GM12878 (cell line): ENCODE measurements around the gene SLC15A4. TPM values are rescaled to one million over a fixed set of nuclear protein-coding genes. Genes with fewer than 3 reads are reported as not detected.

Source experiments
- CHD1 ChIP-seq: IDR thresholded peaks from 2 replicates; pipeline ENCODE4 v1.6.1; 2012; ENCODE audit warnings: low read depth, low read length, improper control_type of control experiment
- CREB1 ChIP-seq: IDR thresholded peaks from 2 replicates; pipeline ENCODE4 v1.6.1; 2012; ENCODE audit warnings: low read depth, mild to moderate bottlenecking, inconsistent platforms
- DPF2 ChIP-seq: fragments of 450-650 bp; IDR thresholded peaks from 2 replicates; pipeline ENCODE4 v1.6.1; 2017; ENCODE audit warnings: mild to moderate bottlenecking
- FOS ChIP-seq: IDR thresholded peaks from 3 replicates; pipeline ENCODE4 v1.6.1; 2011; ENCODE audit warnings: borderline replicate concordance; ENCODE audit not compliant: insufficient read length; ENCODE audit errors: extremely low read depth
- FOXM1 ChIP-seq: IDR thresholded peaks from 2 replicates; pipeline ENCODE4 v1.6.1; 2012; ENCODE audit warnings: low read depth, mild to moderate bottlenecking, inconsistent platforms, low read length, moderate library complexity
- KDM1A ChIP-seq: fragments of 200-600 bp; sonication (generic); IDR thresholded peaks from 2 replicates; pipeline ENCODE4 v1.6.1; 2016; ENCODE audit warnings: borderline replicate concordance
- MAX ChIP-seq: IDR thresholded peaks from 2 replicates; pipeline ENCODE4 v1.6.1; 2012; ENCODE audit warnings: low read depth, low read length, improper control_type of control experiment
- MEF2A ChIP-seq: IDR thresholded peaks from 2 replicates; pipeline ENCODE4 v1.6.1; 2011; ENCODE audit warnings: low read depth, mild to moderate bottlenecking, low read length, moderate library complexity; ENCODE audit not compliant: insufficient read depth
- NR2F1 ChIP-seq: fragments of 450-650 bp; conservative IDR thresholded peaks from 2 replicates; pipeline ENCODE4 v1.6.1; 2017; ENCODE audit warnings: mild to moderate bottlenecking
- NRF1 ChIP-seq: conservative IDR thresholded peaks from 2 replicates; pipeline ENCODE4 v1.6.1; 2011; ENCODE audit warnings: mild to moderate bottlenecking, low read depth, low read length, improper control_type of control experiment
- PML ChIP-seq: IDR thresholded peaks from 2 replicates; pipeline ENCODE4 v1.6.1; 2012; ENCODE audit warnings: low read length, inconsistent platforms
- RAD51 ChIP-seq: fragments of 450-650 bp; IDR thresholded peaks from 2 replicates; pipeline ENCODE4 v1.6.1; 2016; ENCODE audit warnings: moderate library complexity, mild to moderate bottlenecking, inconsistent platforms
- RB1 ChIP-seq: fragments of 450-650 bp; formaldehyde crosslinking; IDR thresholded peaks from 2 replicates; pipeline ENCODE4 v1.6.1; 2017; ENCODE audit warnings: mild to moderate bottlenecking, borderline replicate concordance
- REST ChIP-seq: IDR thresholded peaks from 2 replicates; pipeline ENCODE4 v1.6.1; 2012; ENCODE audit warnings: mild to moderate bottlenecking, low read depth, low read length
- TCF12 ChIP-seq: IDR thresholded peaks from 2 replicates; pipeline ENCODE4 v1.6.1; 2011; ENCODE audit warnings: low read depth, mild to moderate bottlenecking, low read length
- TCF3 ChIP-seq: IDR thresholded peaks from 2 replicates; pipeline ENCODE4 v1.6.1; 2012; ENCODE audit warnings: low read depth, mild to moderate bottlenecking, low read length, borderline replicate concordance; ENCODE audit not compliant: insufficient read depth
- TCF7 ChIP-seq: IDR thresholded peaks from 2 replicates; pipeline ENCODE4 v1.6.1; 2014; ENCODE audit warnings: antibody characterized with exemption, borderline replicate concordance
- polyA plus RNA-seq, 11 experiments: library from polyadenylated mRNA; depleted of rRNA in 4 of 11; unstranded in 6 of 11; stranded (reverse) in 5 of 11; fragments of >200 nt; fragmentation: Nextera tagmentation in 4 of 11; fragmentation: Illumina TruSeq in 1 of 11; extraction: Ambion mirVana in 4 of 11; extraction: Trizol in 1 of 11; gene quantifications; 1 replicate in 1 of 11; 2 replicates in 10 of 11; pipeline versions ENCODE4 v1.2.1 to v1.2.3, GENCODE V29; 2011 to 2016; ENCODE audit warnings: inconsistent platforms in 2 of 11, missing spikeins in 2 of 11, low read depth in 1 of 11
- total RNA-seq, 4 experiments: library from RNA; depleted of rRNA in 3 of 4; stranded (reverse); fragments of >200 nt in 3 of 4; fragmentation: Illumina TruSeq in 1 of 4; extraction: Trizol in 1 of 4; gene quantifications; 2 replicates each; pipeline versions ENCODE4 v1.2.1 to v1.2.3, GENCODE V29; 2013 to 2021
- TF ChIP-seq, protein P1 (sequence below): fragments of 450-650 bp; IDR thresholded peaks from 2 replicates; pipeline ENCODE4 v1.6.1; 2014; ENCODE audit warnings: mild to moderate bottlenecking
- TF ChIP-seq, protein P2 (sequence below): IDR thresholded peaks from 2 replicates; pipeline ENCODE4 v1.6.1; 2011; ENCODE audit warnings: low read depth, low read length, improper control_type of control experiment, borderline replicate concordance

Gene SLC15A4
- total and polyA plus RNA-seq, 10 of the 15 experiments (the other 5 are each of a cell fraction or from before 2014, with no cell fraction given) = 12.7 to 257 (median 36.6) TPM

DNA sequence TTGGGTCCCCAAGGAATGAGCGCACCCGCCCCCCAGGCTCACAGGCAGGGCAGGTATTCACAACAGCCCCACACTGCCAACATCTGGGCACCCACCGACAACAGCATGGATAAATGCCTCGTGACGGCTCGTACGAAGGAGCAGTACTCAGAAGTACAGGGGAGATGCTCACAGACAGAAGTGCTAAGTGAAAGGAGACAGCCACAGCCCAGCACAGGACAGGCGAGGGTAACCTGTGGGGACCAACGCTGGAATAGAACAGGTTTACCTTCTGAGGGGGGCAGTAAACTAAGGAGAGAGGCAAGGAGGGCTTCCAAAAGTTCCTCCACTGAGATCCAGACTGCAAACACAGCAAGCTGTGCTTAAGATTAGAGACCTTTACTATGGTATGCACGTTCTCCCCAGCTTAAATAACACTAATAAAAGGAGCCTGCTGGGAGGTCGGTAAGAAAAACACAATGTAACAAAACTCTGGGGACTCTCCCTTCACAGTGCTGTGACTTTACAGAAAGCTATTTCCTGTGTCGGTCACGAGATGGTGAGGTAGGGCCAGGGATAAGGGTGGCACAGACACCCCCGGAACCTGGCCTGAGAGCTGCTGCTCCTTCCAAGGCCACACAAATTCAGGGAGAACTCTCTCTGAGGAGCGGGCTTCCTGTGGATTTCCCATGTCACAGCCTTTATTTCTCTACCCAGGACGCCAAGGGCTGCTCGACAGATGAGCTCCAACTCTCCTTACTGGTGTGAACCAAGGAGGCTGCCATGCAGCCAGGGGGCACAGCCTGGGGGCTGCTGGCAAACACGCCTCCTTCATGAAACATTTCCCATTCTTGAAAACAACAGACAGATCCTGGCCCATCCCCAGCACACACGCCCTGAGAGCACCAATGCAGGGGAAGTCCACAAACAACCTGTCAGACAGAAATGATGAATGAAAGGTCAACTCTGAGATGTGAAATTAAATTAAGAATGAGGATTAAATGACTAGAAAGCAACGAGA lies 26.3 kb downstream of the SLC15A4 start (continued):
- TF ChIP-seq REST (no peak), DPF2 (peak; percentile 82), CREB1 (peak; percentile 21; the same call in 1 of the 2 replicates), KDM1A (no peak), TCF3 (no peak), PML (no peak; the same call in 1 of the 2 replicates), NR2F1 (peak; percentile 84), MAX (no peak; the same call in 1 of the 2 replicates), TCF12 (peak; percentile 33; the same call in 1 of the 2 replicates), NRF1 (no peak), CHD1 (no peak), FOS (no peak), MEF2A (0 out of 2 replicates have a peak, but pooled peaks have one; percentile 7), RB1 (no peak), FOXM1 (no peak; the same call in none of the 2 replicates), TCF7 (no peak), RAD51 (peak; percentile 61)
- TF ChIP-seq, protein P1, sequence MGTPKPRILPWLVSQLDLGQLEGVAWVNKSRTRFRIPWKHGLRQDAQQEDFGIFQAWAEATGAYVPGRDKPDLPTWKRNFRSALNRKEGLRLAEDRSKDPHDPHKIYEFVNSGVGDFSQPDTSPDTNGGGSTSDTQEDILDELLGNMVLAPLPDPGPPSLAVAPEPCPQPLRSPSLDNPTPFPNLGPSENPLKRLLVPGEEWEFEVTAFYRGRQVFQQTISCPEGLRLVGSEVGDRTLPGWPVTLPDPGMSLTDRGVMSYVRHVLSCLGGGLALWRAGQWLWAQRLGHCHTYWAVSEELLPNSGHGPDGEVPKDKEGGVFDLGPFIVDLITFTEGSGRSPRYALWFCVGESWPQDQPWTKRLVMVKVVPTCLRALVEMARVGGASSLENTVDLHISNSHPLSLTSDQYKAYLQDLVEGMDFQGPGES = no peak
- TF ChIP-seq, protein P2, sequence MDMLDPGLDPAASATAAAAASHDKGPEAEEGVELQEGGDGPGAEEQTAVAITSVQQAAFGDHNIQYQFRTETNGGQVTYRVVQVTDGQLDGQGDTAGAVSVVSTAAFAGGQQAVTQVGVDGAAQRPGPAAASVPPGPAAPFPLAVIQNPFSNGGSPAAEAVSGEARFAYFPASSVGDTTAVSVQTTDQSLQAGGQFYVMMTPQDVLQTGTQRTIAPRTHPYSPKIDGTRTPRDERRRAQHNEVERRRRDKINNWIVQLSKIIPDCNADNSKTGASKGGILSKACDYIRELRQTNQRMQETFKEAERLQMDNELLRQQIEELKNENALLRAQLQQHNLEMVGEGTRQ = no peak; the same call in 1 of the 2 replicates
